PFSK-1 (cell line): Measurements from ENCODE around the gene CATSPERZ.

Experiments
- FOXP2 ChIP-seq: optimal IDR thresholded peaks from 2 replicates; pipeline ENCODE3; 2011; ENCODE audit warnings: borderline replicate concordance, control low read depth, inconsistent platforms; ENCODE audit not compliant: insufficient read depth; ENCODE audit errors: extremely low read length, extremely low read depth
- POLR2AphosphoS5 ChIP-seq: IDR thresholded peaks from 2 replicates; pipeline ENCODE4 v1.6.1; 2012; ENCODE audit warnings: low read depth, mild to moderate bottlenecking, control low read depth, low read length, moderate library complexity
- REST ChIP-seq, 2 experiments: IDR thresholded peaks; 2 replicates each; pipeline versions ENCODE4 v1.6.1 to v1.8.0; 2011 to 2012; ENCODE audit warnings: low read depth in 2 of 2, low read length in 2 of 2, control low read depth in 1 of 2, inconsistent platforms in 1 of 2, mild to moderate bottlenecking in 1 of 2, moderate library complexity in 1 of 2; ENCODE audit not compliant: insufficient read depth in 1 of 2
- SIN3A ChIP-seq: IDR thresholded peaks from 2 replicates; pipeline ENCODE4 v1.6.1; 2012; ENCODE audit warnings: mild to moderate bottlenecking, low read length, moderate library complexity, borderline replicate concordance; ENCODE audit not compliant: insufficient read depth
- TAF1 ChIP-seq: IDR thresholded peaks from 2 replicates; pipeline ENCODE4 v1.6.1; 2012; ENCODE audit warnings: low read length, control low read depth, borderline replicate concordance; ENCODE audit not compliant: insufficient read depth

The CATSPERZ gene

GRCh38 chr11:64351136-64351631 lies 51.0 kb downstream of the CATSPERZ start:
- no peak for TF ChIP-seq SIN3A
- no peak for TF ChIP-seq POLR2AphosphoS5
- TF ChIP-seq TAF1, result no peak
- TF ChIP-seq FOXP2, result no peak
- no peak for TF ChIP-seq REST (IDR thresholded peaks at IDR 0.05; ENCODE audit: insufficient read depth in 1 of 2, low read depth in 2 of 2, low read length in 2 of 2)

GRCh38 chr11:64352099-64352994 lies 52.2 kb downstream of the CATSPERZ start:
- TF ChIP-seq POLR2AphosphoS5, result no peak
- TF ChIP-seq REST (IDR thresholded peaks at IDR 0.05; ENCODE audit: insufficient read depth in 1 of 2, low read depth in 2 of 2, low read length in 2 of 2), result no peak
- no peak for TF ChIP-seq FOXP2
- no peak for TF ChIP-seq TAF1
- no peak for TF ChIP-seq SIN3A

GRCh38 chr11:64352995-64353714 lies 53.0 kb downstream of the CATSPERZ start:
- TF ChIP-seq REST (IDR thresholded peaks at IDR 0.05; ENCODE audit: insufficient read depth in 1 of 2, low read depth in 2 of 2, low read length in 2 of 2) (no peak), SIN3A (no peak), POLR2AphosphoS5 (no peak), TAF1 (no peak)

- TF ChIP-seq REST (IDR thresholded peaks at IDR 0.05; ENCODE audit: insufficient read depth in 1 of 2, low read depth in 2 of 2, low read length in 2 of 2) (no peak), FOXP2 (no peak), SIN3A (no peak), TAF1 (no peak), POLR2AphosphoS5 (no peak)
Observed at GRCh38 chr11:64353715-64354506, 53.8 kb downstream of the CATSPERZ start.
